HEK293 (cell line): ENCODE data around the gene KCNG3.

Experiments used
- ELK4 ChIP-seq: IDR thresholded peaks from 2 replicates; pipeline ENCODE4 v1.6.1; 2011; ENCODE audit warnings: mild to moderate bottlenecking, low read depth, low read length, borderline replicate concordance
- KLF1 ChIP-seq: fragments of 450-650 bp; formaldehyde crosslinking; IDR thresholded peaks from 2 replicates; pipeline ENCODE4 v1.5.1; 2016; ENCODE audit warnings: missing biosample characterization, missing genetic modification characterization
- KLF17 ChIP-seq: fragments of 450-650 bp; formaldehyde crosslinking; IDR thresholded peaks from 2 replicates; pipeline ENCODE4 v1.5.1; 2016; ENCODE audit warnings: missing biosample characterization, missing genetic modification characterization
- MEIS1 ChIP-seq: sonication (generic); formaldehyde crosslinking; IDR thresholded peaks from 2 replicates; pipeline ENCODE4 v1.8.1; 2022; ENCODE audit warnings: missing genetic modification reagents, mild to moderate bottlenecking, borderline replicate concordance
- MYNN ChIP-seq: fragments of 450-650 bp; formaldehyde crosslinking; IDR thresholded peaks from 2 replicates; pipeline ENCODE4 v1.5.1; 2016; ENCODE audit warnings: missing biosample characterization, missing genetic modification characterization, borderline replicate concordance
- OSR2 ChIP-seq: fragments of 450-650 bp; formaldehyde crosslinking; IDR thresholded peaks from 2 replicates; pipeline ENCODE4 v1.5.1; 2016; ENCODE audit warnings: missing biosample characterization, missing genetic modification characterization
- PRDM10 ChIP-seq: fragments of 450-650 bp; formaldehyde crosslinking; IDR thresholded peaks from 2 replicates; pipeline ENCODE4 v1.5.1; 2016; ENCODE audit warnings: missing biosample characterization, missing genetic modification characterization
- SETDB1 ChIP-seq: IDR thresholded peaks from one replicate; pipeline ENCODE4 v1.6.1; 2017; ENCODE audit warnings: mild to moderate bottlenecking, low read length, moderate library complexity, mixed read lengths; ENCODE audit not compliant: insufficient read length
- TRIM28 ChIP-seq: IDR thresholded peaks from 2 replicates; pipeline ENCODE4 v1.6.1; 2011; ENCODE audit warnings: low read length, control low read depth, borderline replicate concordance
- ZFP37 ChIP-seq: fragments of 450-650 bp; formaldehyde crosslinking; IDR thresholded peaks from 2 replicates; pipeline ENCODE4 v1.5.1; 2016; ENCODE audit warnings: missing biosample characterization, missing genetic modification characterization
- ZFP41 ChIP-seq: fragments of 450-650 bp; formaldehyde crosslinking; IDR thresholded peaks from 2 replicates; pipeline ENCODE4 v1.5.1; 2016; ENCODE audit warnings: missing biosample characterization, missing genetic modification characterization, borderline replicate concordance
- ZNF138 ChIP-seq: fragments of 450-650 bp; formaldehyde crosslinking; IDR thresholded peaks from 2 replicates; pipeline ENCODE4 v1.5.1; 2016; ENCODE audit warnings: missing biosample characterization, missing genetic modification characterization, borderline replicate concordance
- ZNF184 ChIP-seq: fragments of 450-650 bp; IDR thresholded peaks from 2 replicates; pipeline ENCODE4 v1.5.1; 2018; ENCODE audit warnings: missing biosample characterization, mild to moderate bottlenecking, missing genetic modification characterization
- ZNF214 ChIP-seq: fragments of 450-650 bp; formaldehyde crosslinking; IDR thresholded peaks from 2 replicates; pipeline ENCODE4 v1.5.1; 2017; ENCODE audit warnings: missing biosample characterization, mild to moderate bottlenecking, missing genetic modification characterization, borderline replicate concordance
- ZNF23 ChIP-seq: fragments of 450-650 bp; formaldehyde crosslinking; IDR thresholded peaks from 2 replicates; pipeline ENCODE4 v1.5.1; 2016; ENCODE audit warnings: missing biosample characterization, missing genetic modification characterization, borderline replicate concordance
- ZNF324 ChIP-seq: fragments of 450-650 bp; formaldehyde crosslinking; IDR thresholded peaks from 2 replicates; pipeline ENCODE4 v1.5.1; 2016; ENCODE audit warnings: missing biosample characterization, missing genetic modification characterization
- ZNF350 ChIP-seq: fragments of 450-650 bp; formaldehyde crosslinking; IDR thresholded peaks from 2 replicates; pipeline ENCODE4 v1.5.0; 2017; ENCODE audit warnings: missing biosample characterization, mild to moderate bottlenecking, missing genetic modification characterization
- ZNF354C ChIP-seq: fragments of 450-650 bp; formaldehyde crosslinking; IDR thresholded peaks from 2 replicates; pipeline ENCODE4 v1.5.1; 2016; ENCODE audit warnings: missing biosample characterization, missing genetic modification characterization, low read depth, borderline replicate concordance
- ZNF362 ChIP-seq: fragments of 450-650 bp; formaldehyde crosslinking; IDR thresholded peaks from 2 replicates; pipeline ENCODE4 v1.5.1; 2016; ENCODE audit warnings: missing biosample characterization, missing genetic modification characterization
- ZNF37A ChIP-seq: fragments of 450-650 bp; IDR thresholded peaks from 2 replicates; pipeline ENCODE4 v1.5.1; 2018; ENCODE audit warnings: missing biosample characterization, missing genetic modification characterization
- ZNF391 ChIP-seq: fragments of 450-650 bp; formaldehyde crosslinking; IDR thresholded peaks from 2 replicates; pipeline ENCODE4 v1.5.1; 2016; ENCODE audit warnings: low read depth, missing biosample characterization, missing genetic modification characterization, borderline replicate concordance
- ZNF398 ChIP-seq: fragments of 450-650 bp; formaldehyde crosslinking; IDR thresholded peaks from 2 replicates; pipeline ENCODE4 v1.5.1; 2017; ENCODE audit warnings: missing biosample characterization, missing genetic modification characterization
- ZNF510 ChIP-seq: fragments of 450-650 bp; formaldehyde crosslinking; IDR thresholded peaks from 2 replicates; pipeline ENCODE4 v1.5.1; 2018; ENCODE audit warnings: mild to moderate bottlenecking, missing genetic modification characterization, missing biosample characterization; ENCODE audit not compliant: insufficient replicate concordance
- ZNF544 ChIP-seq: fragments of 450-650 bp; formaldehyde crosslinking; IDR thresholded peaks from 2 replicates; pipeline ENCODE4 v1.5.0; 2017; ENCODE audit warnings: missing biosample characterization, missing genetic modification characterization
- ZNF623 ChIP-seq: fragments of 450-650 bp; formaldehyde crosslinking; IDR thresholded peaks from 2 replicates; pipeline ENCODE4 v1.5.1; 2016; ENCODE audit warnings: missing biosample characterization, missing genetic modification characterization
- ZNF639 ChIP-seq: fragments of 450-650 bp; formaldehyde crosslinking; IDR thresholded peaks from 2 replicates; pipeline ENCODE4 v1.5.1; 2016; ENCODE audit warnings: missing biosample characterization, missing genetic modification characterization
- ZNF654 ChIP-seq: fragments of 450-650 bp; formaldehyde crosslinking; IDR thresholded peaks from 2 replicates; pipeline ENCODE4 v1.5.1; 2016; ENCODE audit warnings: low read depth, missing biosample characterization, missing genetic modification characterization
- ZNF704 ChIP-seq: fragments of 450-650 bp; formaldehyde crosslinking; IDR thresholded peaks from 2 replicates; pipeline ENCODE4 v1.5.1; 2016; ENCODE audit warnings: missing biosample characterization, missing genetic modification characterization
- ZNF768 ChIP-seq: fragments of 450-650 bp; formaldehyde crosslinking; IDR thresholded peaks from 2 replicates; pipeline ENCODE4 v1.5.1; 2018; ENCODE audit warnings: missing biosample characterization, mild to moderate bottlenecking, missing genetic modification characterization
- ZSCAN16 ChIP-seq: fragments of 450-650 bp; formaldehyde crosslinking; IDR thresholded peaks from 2 replicates; pipeline ENCODE4 v1.5.1; 2016; ENCODE audit warnings: missing biosample characterization, missing genetic modification characterization

The KCNG3 gene

GRCh38 chr2:42430188-42430587, 63.6 kb downstream of the KCNG3 start (continued):
- TF ChIP-seq ZNF138 (tag by site-specific recombination) (0 out of 2 replicates have a peak, but pooled peaks have one; percentile 45), KLF17 (tag by site-specific recombination) (no peak), TRIM28 (no peak), ZNF623 (tag by site-specific recombination) (peak; percentile 71), ZFP37 (tag by site-specific recombination) (peak; percentile 45; the same call in 1 of the 2 replicates), ZNF654 (tag by site-specific recombination) (peak; percentile 32), ZNF37A (no peak), OSR2 (tag by site-specific recombination) (no peak), KLF1 (tag by site-specific recombination) (no peak), ZFP41 (tag by site-specific recombination) (no peak), ZSCAN16 (tag by site-specific recombination) (no peak), ZNF350 (tag by site-specific recombination) (no peak), ZNF324 (tag by site-specific recombination) (no peak), PRDM10 (tag by site-specific recombination) (no peak), ZNF184 (tag by site-specific recombination) (no peak), MEIS1 (CRISPR knock-in tag) (no peak), ZNF544 (tag by site-specific recombination) (no peak), ZNF768 (tag by site-specific recombination) (no peak), MYNN (tag by site-specific recombination) (no peak), ZNF214 (tag by site-specific recombination) (no peak), ELK4 (no peak), ZNF398 (tag by site-specific recombination) (no peak), ZNF362 (tag by site-specific recombination) (no peak), ZNF391 (tag by site-specific recombination) (no peak), ZNF354C (tag by site-specific recombination) (0 out of 2 replicates have a peak, but pooled peaks have one; percentile 44), ZNF510 (peak; percentile 83), ZNF704 (tag by site-specific recombination) (no peak), ZNF639 (no peak), ZNF23 (no peak), SETDB1 (no peak)
